Vagina (tissue), 2 donors: Measurements from ENCODE around the gene ERC2.

Experiments
- CTCF ChIP-seq, 3 experiments: fragments of 450-650 bp in 2 of 3; fragments of 200-600 bp in 1 of 3; sonication (generic) in 1 of 3; IDR thresholded peaks; one replicate each; pipeline ENCODE4 v1.5.1; 2017 to 2019; ENCODE audit warnings: antibody characterized with exemption in 3 of 3, mild to moderate bottlenecking in 2 of 3, moderate library complexity in 2 of 3
- POLR2A ChIP-seq, 2 donors: fragments of 450-650 bp; IDR thresholded peaks; one replicate each; pipeline ENCODE4 v1.6.1; 2017; ENCODE audit warnings: antibody characterized with exemption in 2 of 2, mild to moderate bottlenecking in 2 of 2, moderate library complexity in 2 of 2
- POLR2AphosphoS5 ChIP-seq, 2 donors: sonication (generic); formaldehyde crosslinking; IDR thresholded peaks; one replicate each; pipeline ENCODE4 v1.9.0; 2017; ENCODE audit warnings: antibody characterized with exemption in 2 of 2, mild to moderate bottlenecking in 2 of 2, low read depth in 1 of 2; ENCODE audit not compliant: insufficient read depth in 1 of 2

GRCh38 chr3:55555873-55556618, 912.2 kb downstream of the ERC2 start:
- no peak for TF ChIP-seq POLR2AphosphoS5 (IDR thresholded peaks at IDR 0.05; ENCODE audit: insufficient read depth in 1 of 2, low read depth in 1 of 2)
- no peak for TF ChIP-seq CTCF (IDR thresholded peaks at IDR 0.05)
- TF ChIP-seq POLR2A (IDR thresholded peaks at IDR 0.05), result no peak
